Activated naive CD4-positive, alpha-beta T cell treated with anti-CD3 and anti-CD28 coated beads for 36 hours (primary cell): ENCODE results near the gene COQ8A. TPM values are rescaled to one million over a fixed set of nuclear protein-coding genes. Genes with fewer than 3 reads are reported as not detected.
A peak's percentile ranks its signal among the peaks of the same experiment; 100 is the strongest.

Source experiments
- CTCF ChIA-PET: fragments of 350-600 bp; sonication (Branson Sonifier 250); formaldehyde crosslinking; loops from one replicate; lab custom pipeline; 2021; ENCODE audit warnings: antibody characterized with exemption; lab: Charles Lee
- DNase-seq: peaks from one replicate; pipeline ENCODE4 v3.0.0-alpha.2; 2020
- H3K27ac Mint-ChIP-seq: one replicate; pipeline ENCODE4 v1.8.0; 2021; ENCODE audit warnings: mild to moderate bottlenecking, mixed read lengths
- H3K27me3 Mint-ChIP-seq: one replicate; pipeline ENCODE4 v1.8.0; 2021; ENCODE audit warnings: low read depth, mixed read lengths
- H3K36me3 Mint-ChIP-seq: one replicate; pipeline ENCODE4 v1.8.0; 2021; ENCODE audit warnings: low read depth, mixed read lengths
- H3K4me1 Mint-ChIP-seq: one replicate; pipeline ENCODE4 v1.8.0; 2021; ENCODE audit warnings: low read depth, mixed read lengths
- H3K4me3 Mint-ChIP-seq: one replicate; pipeline ENCODE4 v1.8.0; 2021; ENCODE audit warnings: mild to moderate bottlenecking, moderate library complexity, mixed read lengths
- H3K9me3 Mint-ChIP-seq: one replicate; pipeline ENCODE4 v1.8.0; 2021; ENCODE audit warnings: mixed read lengths
- intact Hi-C: fragments of 100-400 bp; cut with micrococcal nuclease; formaldehyde crosslinking; loops from one replicate; pipeline ENCODE4 v1.15.1; 2023
- total RNA-seq, 2 experiments: library from RNA; stranded (reverse); gene quantifications; one replicate each; pipeline ENCODE4 v1.2.3, GENCODE V29; 2021

COQ8A gene
- total RNA-seq, 2 experiments from 2014 or later, result 24.8 to 26.5 TPM

DNA sequence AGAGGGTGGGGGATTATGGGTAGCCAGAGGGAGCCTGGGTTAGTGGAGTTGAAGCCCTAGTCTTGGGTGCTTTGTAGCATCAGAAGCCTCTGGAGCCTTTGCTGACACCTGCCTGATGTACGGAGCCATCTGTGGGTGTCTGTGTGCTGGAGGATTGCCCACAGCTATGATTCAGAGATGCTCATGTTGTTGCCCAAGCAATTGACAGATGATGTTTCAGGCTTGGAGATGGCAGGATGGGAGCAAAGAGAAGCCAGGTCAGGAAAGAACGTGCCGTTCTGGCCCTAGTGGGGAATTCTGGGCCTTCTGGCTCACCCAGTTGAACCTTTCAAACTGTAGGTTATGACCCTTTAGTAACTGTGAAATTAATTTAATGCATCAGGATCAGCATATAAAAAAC, 27.6 kb downstream of the COQ8A start:
- CTCF ChIA-PET, result interaction anchor here (0.8 kb wide), 1 partner anchor 311 kb away, joined by 3 read pairs; no protein-coding TSS in a partner anchor
- no peak overlapping the region for H3K27ac Mint-ChIP-seq
- H3K36me3 Mint-ChIP-seq, result peaks cover 32% of the 10 kb centered on the region
- intact Hi-C loops, result no loop called here
- no peak overlapping the region for H3K4me3 Mint-ChIP-seq
- H3K27me3 Mint-ChIP-seq, result no peaks in the 10 kb centered on the region
- H3K9me3 Mint-ChIP-seq, result peaks cover 6% of the 10 kb centered on the region
- no peak for DNase-seq
- peaks cover 2% of the 10 kb centered on the region for H3K4me1 Mint-ChIP-seq

DNA sequence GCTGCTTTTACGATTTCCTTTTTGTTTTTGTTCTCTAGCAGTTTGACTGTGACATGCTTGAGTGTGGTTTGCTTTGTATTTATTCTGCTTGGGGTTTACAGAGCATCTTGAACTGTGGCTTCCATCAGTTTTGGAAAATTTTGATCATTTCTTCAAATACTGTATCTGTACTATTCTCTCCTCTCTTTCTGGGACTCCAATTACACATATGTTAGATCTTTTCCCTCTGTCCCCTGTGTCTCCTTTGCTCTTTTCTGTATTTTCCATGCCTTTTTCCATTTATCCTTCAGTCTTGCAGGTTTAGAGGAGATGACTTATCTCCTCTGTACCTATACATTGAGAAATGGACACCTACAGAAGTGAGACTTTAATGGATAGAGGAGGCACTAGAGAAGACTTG, 31.7 kb downstream of the COQ8A start:
- Mint-ChIP-seq H3K27me3 (no peaks in the 10 kb centered on the region), H3K9me3 (peaks cover 6% of the 10 kb centered on the region), H3K36me3 (peaks cover 31% of the 10 kb centered on the region), H3K27ac (no peak overlapping the region), H3K4me3 (no peak overlapping the region), H3K4me1 (no peaks in the 10 kb centered on the region)
- no peak for DNase-seq
- CTCF ChIA-PET, result interaction anchor here (0.8 kb wide), 1 partner anchor 10 kb away, joined by 3 read pairs; no protein-coding TSS in a partner anchor
- intact Hi-C loops, result no loop called here

DNA sequence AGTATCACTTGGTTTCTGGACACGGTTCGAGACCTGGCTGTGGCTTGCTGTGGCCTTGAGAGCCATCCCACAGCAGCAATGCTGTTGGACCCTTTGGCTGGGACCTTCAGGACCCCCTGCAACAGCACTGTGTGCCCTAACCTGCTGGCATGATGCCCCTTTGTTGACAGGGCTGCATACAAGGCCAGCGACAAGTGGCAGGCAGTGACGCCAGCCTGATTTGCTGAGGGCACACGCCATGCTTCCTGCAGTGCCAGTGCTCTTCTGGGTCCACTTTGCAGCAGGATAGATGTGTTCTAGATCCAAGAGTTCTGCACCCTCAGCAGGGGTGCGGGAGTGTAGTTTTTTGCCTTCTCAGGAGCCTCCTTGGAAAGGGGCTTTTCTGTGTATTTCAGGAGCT, 32.8 kb downstream of the COQ8A start:
- intact Hi-C loops, result no loop called here
- no peaks in the 10 kb centered on the region for H3K27me3 Mint-ChIP-seq
- no peak overlapping the region for H3K27ac Mint-ChIP-seq

GRCh38 chr1:226973371-226973897, 33.3 kb downstream of the COQ8A start:
- H3K4me3 Mint-ChIP-seq, result no peak overlapping the region
- no peaks in the 10 kb centered on the region for H3K4me1 Mint-ChIP-seq
- no peaks in the 10 kb centered on the region for H3K27me3 Mint-ChIP-seq
- peaks cover 26% of the 10 kb centered on the region for H3K36me3 Mint-ChIP-seq
- intact Hi-C loops, result no loop called here
- CTCF ChIA-PET, result interaction anchor here (0.6 kb wide), 1 partner anchor 40 kb away, joined by 4 read pairs; no protein-coding TSS in a partner anchor
- H3K27ac Mint-ChIP-seq, result no peak overlapping the region
- peaks cover 6% of the 10 kb centered on the region for H3K9me3 Mint-ChIP-seq
- no peak for DNase-seq

More for the DNA sequence above, 32.8 kb downstream of the COQ8A start:
- Mint-ChIP-seq H3K4me1 (no peaks in the 10 kb centered on the region), H3K36me3 (peaks cover 28% of the 10 kb centered on the region), H3K4me3 (no peak overlapping the region), H3K9me3 (peaks cover 6% of the 10 kb centered on the region)
- DNase-seq, result no peak
- CTCF ChIA-PET, result no interaction called here

DNA sequence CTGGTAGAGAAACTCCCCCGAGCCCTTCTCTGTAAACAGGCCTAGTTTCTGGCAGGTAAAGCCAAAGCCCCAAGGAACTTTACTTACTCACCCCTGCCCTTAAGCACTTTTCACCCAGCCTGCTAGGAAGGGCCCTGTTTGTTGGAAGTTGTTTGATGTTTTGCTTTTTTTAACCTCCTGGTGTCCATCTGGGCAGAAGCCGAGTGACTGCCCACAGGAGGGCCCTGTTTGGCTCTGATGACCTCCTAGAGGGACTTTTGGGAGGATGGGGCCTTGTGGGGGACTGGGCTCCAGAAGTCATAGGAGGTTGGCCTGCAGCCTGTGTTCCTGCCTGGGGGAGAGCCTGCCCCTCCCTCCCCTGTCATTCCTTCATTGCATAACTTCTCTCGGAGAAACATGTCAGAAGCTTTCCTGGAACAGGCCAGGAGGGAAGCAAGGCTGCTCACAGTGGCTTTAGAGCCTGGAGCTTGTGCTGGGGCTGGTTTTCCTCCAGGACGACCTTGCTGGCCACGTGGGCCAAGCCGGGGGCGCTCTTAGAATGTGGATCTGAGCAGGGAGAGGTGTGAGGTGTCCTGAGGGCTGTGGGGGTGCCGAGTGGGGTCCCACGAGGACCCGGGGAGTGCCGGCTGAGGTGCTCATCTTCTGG, 33.9 kb downstream of the COQ8A start:
- DNase-seq, result peak; percentile 2
- Mint-ChIP-seq H3K4me1 (no peaks in the 10 kb centered on the region), H3K4me3 (no peak overlapping the region), H3K27ac (no peak overlapping the region), H3K27me3 (no peaks in the 10 kb centered on the region), H3K36me3 (peaks cover 20% of the 10 kb centered on the region), H3K9me3 (peaks cover 6% of the 10 kb centered on the region)
- intact Hi-C loops, result no loop called here
- CTCF ChIA-PET, result interaction anchor here (0.6 kb wide), 1 partner anchor 41 kb away, joined by 4 read pairs; no protein-coding TSS in a partner anchor

GRCh38 chr1:226974544-226975258, 34.6 kb downstream of the COQ8A start:
- CTCF ChIA-PET, result no interaction called here
- Mint-ChIP-seq H3K9me3 (peaks cover 6% of the 10 kb centered on the region), H3K4me1 (no peaks in the 10 kb centered on the region), H3K27ac (no peak overlapping the region), H3K36me3 (peaks cover 13% of the 10 kb centered on the region), H3K27me3 (no peaks in the 10 kb centered on the region), H3K4me3 (no peak overlapping the region)
- DNase-seq, result peak; percentile 3
- intact Hi-C loops, result no loop called here

DNA sequence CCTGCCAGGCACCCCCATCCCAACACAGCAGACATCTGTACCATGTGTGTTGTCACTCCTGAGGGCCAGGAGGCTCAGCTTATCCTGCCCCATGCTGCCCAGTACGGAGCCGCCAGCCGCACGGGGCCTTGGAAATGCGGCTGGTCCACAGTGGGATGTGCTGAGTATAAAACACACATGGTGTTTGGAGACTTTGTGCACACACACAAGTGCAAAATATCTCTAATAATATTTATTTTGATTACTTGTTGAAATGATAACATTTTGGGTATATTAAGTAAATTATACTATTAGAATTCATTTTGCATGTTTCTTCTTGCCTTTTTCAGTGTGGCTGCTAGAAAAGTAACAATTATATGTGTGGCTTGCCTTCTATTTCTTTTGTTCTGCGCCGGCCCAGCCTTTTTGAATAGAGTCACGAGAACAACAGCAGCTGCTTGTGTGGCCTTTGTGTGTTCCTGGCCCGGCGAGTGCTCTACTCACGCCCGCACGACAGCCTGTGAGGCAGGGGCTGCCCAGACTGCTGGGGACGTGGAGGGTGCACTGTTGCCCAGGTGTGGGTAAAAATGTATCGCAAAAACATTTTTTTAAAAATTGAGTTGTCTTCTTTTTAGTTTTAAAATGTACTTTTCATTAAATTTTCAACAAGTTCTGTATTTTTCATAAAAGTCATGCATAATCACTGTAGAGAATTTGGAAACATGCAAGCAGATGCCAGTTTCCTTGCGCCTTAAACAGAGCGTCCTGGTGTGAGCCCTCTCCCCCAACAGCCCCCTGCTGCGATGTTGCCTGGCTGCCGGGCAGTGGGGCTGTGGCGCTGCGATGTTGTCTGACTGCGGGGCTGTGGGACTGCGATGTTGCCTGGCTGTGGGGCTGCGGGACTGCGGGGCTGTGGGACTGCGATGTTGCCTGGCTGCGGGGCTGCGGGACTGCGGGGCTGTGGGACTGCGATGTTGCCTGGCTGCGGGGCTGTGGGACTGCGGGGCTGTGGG, 35.5 kb downstream of the COQ8A start:
- H3K36me3 Mint-ChIP-seq, result peaks cover 9% of the 10 kb centered on the region
- DNase-seq, result no peak
- H3K27ac Mint-ChIP-seq, result no peak overlapping the region
- CTCF ChIA-PET, result no interaction called here
- peaks cover 6% of the 10 kb centered on the region for H3K9me3 Mint-ChIP-seq
- H3K27me3 Mint-ChIP-seq, result no peaks in the 10 kb centered on the region
- H3K4me1 Mint-ChIP-seq, result no peaks in the 10 kb centered on the region
- no peak overlapping the region for H3K4me3 Mint-ChIP-seq
- intact Hi-C loops, result no loop called here

GRCh38 chr1:226976276-226976977, 36.3 kb downstream of the COQ8A start:
- Mint-ChIP-seq H3K27me3 (no peaks in the 10 kb centered on the region), H3K9me3 (peaks cover 6% of the 10 kb centered on the region), H3K4me3 (no peak overlapping the region), H3K27ac (no peak overlapping the region), H3K36me3 (peaks cover 9% of the 10 kb centered on the region), H3K4me1 (no peaks in the 10 kb centered on the region)
- intact Hi-C loops, result no loop called here
- DNase-seq, result peak; percentile 2
- CTCF ChIA-PET, result no interaction called here

- H3K27me3 Mint-ChIP-seq, result no peaks in the 10 kb centered on the region
- DNase-seq, result peak; percentile 2
- CTCF ChIA-PET, result no interaction called here
- no peaks in the 10 kb centered on the region for H3K4me1 Mint-ChIP-seq
- no peak overlapping the region for H3K4me3 Mint-ChIP-seq
- H3K36me3 Mint-ChIP-seq, result peaks cover 3% of the 10 kb centered on the region
- intact Hi-C loops, result no loop called here
- no peaks in the 10 kb centered on the region for H3K9me3 Mint-ChIP-seq
- H3K27ac Mint-ChIP-seq, result no peak overlapping the region
These were observed 37.0 kb downstream of the COQ8A start for GRCh38 chr1:226976978-226977642.

DNA sequence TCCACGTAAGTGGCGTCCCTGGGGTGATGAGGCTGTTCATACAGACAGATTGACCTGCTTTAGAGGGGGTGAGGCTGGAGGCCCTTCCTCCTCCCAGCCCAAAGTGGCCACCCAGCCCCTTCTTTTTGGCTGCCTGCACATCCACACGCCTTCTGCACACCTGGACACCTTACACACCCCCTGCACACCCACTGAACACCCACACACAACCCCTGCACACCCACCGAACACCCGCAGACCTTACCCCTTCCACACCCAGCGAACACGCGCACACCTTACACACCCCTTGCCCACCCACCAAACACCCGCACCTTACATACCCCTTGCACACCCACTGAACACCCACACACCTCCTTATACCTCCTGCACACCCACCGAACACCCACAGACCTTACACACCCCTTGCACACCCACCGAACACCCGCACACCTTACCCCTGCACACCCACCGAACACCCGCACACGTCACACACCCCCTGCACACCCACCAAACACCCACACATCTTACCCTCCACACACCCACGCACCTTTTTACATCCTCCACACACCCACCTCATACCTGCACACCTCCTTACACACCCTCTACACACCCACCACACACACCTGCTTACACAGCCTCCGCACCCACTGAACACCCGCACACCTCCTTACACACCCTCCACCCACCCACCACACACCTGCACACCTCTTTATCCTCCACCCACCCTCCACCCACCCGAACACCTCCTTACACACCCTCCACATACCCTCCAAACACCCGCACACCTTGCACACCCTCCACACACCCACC, 37.7 kb downstream of the COQ8A start:
- no peaks in the 10 kb centered on the region for H3K9me3 Mint-ChIP-seq
- H3K4me3 Mint-ChIP-seq, result no peak overlapping the region
- peak; percentile 3 for DNase-seq
- intact Hi-C loops, result no loop called here
- H3K4me1 Mint-ChIP-seq, result no peaks in the 10 kb centered on the region
- peaks cover 2% of the 10 kb centered on the region for H3K36me3 Mint-ChIP-seq
- H3K27ac Mint-ChIP-seq, result no peak overlapping the region
- no peaks in the 10 kb centered on the region for H3K27me3 Mint-ChIP-seq
- CTCF ChIA-PET, result no interaction called here
